SH-SY5Y (cell line): ENCODE data around the gene BTG2.

ENCODE experiments used
- GATA2 ChIP-seq: IDR thresholded peaks from 2 replicates; pipeline ENCODE4 v1.6.1; 2011; ENCODE audit warnings: mild to moderate bottlenecking, low read depth, low read length
- GATA3 ChIP-seq: IDR thresholded peaks from 2 replicates; pipeline ENCODE4 v1.6.1; 2011; ENCODE audit warnings: low read depth, mild to moderate bottlenecking, low read length, moderate library complexity

Gene BTG2

DNA sequence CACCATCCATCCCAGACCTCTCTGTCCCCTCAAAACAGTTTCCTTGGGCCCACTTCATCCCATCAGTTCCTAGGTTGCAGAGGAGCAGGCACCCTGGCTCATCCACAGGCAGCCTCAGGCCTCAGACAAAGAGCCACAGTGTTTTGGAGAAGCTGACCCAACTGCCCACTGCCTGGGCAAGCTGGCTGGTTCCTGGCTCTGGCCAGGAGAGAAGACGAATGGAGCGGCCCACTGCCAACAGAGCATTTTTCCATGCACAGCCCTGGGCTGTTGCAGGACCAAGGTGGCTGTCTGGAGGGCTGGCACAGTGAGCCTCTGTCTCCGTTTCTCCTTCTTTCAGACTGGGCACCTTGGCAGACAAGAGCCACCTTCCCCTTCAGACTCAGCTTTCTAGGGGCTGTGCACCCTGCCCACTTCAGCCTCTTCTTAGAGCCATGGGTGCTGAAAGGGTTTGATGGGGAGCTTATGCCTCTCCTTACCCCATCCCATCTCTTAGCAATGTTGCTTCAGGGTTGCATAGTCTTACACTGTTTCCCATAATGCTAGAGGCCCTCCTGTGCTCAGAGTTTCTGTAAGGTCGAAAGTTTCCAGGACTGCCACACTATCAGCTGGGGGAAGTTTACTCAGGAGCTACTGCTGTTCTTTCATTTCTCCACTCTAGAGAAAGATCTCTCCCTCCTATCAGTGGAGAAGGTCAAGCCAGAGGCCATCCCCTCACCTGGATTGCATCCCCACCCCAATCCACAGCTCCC is 44.6 kb downstream of the BTG2 start:
- no peak for TF ChIP-seq GATA2
- no peak for TF ChIP-seq GATA3

DNA sequence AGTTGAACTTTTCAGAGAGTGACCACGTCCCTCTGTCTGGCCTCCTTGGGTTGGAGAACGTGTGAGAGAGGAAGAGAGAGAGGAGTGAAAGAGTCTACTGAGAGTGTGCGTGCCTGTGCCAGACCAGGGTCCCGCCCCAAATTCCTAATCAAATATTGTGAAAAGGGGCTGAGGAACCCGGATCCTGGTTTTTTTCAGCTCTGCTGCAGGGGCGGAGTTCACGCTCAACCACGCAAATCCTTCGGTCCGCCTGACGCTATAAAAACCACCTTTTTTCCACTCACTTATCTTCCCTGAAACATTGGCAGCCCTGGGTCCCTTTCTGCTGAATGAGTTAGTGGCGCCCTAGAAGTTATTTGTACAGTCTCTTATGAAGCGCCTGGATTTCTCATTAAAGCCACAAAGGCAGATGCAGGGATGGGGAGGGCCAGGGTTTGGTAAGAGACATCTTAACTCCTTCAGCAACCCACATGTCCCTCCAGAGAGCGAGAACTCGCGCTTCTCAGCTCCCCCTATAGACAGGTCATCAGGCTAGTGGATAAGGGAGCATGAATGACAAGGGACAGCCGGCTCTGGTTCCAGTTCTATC is 45.8 kb downstream of the BTG2 start, which contains the start of gene FMOD:
Gene FMOD (minus strand): TSS at position 86 of the 589 bp plus-strand sequence. CDS start 2,852 bp downstream, outside the sequence.
- TF ChIP-seq GATA3, result no peak

DNA sequence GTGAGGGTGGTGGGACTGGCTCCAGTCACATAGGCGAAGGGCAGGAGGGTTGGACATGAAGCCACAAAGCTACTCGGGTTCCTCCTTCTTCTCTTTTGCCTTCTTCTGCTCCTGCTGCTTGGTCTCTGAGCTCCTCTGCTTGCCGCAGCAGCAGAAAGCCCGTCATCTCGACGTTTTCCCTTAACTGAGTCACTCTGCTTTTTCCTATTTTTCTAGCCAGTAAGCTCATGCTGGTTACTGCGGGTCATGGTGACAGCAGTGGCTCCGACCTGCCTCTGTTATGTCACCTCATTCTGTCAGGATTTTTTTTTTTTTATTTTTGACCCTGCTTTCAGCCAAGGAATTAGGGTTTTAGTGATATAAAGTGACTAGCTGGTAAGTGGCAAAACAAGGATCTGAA is 48.2 kb downstream of the BTG2 start:
- TF ChIP-seq GATA2, result no peak
- TF ChIP-seq GATA3, result no peak

DNA sequence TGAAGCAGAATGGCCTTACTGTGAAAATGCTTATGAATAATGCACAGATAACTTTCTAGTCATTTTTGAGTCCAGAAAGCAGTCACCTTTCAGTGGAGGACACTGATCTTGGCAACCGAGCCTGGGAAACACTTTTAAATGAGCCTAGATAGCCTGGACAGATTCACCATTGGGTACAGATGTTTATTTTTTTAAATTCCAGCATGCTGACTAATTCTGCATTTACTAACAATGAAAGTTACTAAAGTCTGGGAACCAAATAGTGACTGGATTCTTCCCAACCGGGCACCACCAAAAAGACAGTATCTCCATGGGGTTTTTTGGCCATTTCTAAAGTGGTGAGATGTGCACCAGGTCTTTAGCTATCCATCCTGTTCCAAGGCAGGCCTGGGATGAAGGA is 48.9 kb downstream of the BTG2 start:
- no peak for TF ChIP-seq GATA2
- TF ChIP-seq GATA3, result no peak

DNA sequence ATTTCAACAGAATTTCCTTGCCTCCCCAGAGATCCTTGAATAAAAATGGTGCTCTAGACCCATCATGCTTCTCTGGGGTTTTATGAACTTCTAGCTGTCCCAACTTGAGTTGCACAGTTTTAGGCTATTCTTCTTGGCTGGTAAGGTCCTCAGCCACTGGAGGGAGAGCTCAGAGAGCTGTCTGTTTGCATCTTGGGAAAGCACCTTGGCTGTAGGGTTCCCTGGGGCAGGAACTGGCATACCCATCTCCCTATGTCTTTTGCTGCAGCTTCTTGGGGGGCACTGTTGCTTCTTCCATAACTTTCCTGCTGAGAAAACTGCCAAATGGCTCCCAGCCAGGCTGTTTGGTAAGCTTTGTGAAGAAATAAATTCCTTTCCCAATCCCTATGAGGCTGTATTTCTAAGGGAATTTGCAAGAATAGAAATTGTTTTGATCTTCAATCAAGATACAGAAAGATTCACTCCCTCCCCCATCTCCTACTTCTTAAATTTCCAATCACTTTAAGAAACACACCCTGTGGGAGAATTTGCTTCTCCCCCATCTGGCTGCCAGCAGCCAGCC is 53.8 kb downstream of the BTG2 start:
- TF ChIP-seq GATA2, result no peak
- no peak for TF ChIP-seq GATA3
